Stomach (tissue), 4 donors: Measurements from ENCODE around the gene EPOP.

Source experiments
- CTCF ChIP-seq, 7 experiments: fragments of 450-650 bp in 4 of 7; fragments of 200-600 bp in 3 of 7; sonication (generic) in 3 of 7; IDR thresholded peaks; one replicate each; pipeline ENCODE4 v1.5.1; 2016 to 2019; ENCODE audit warnings: antibody characterized with exemption in 7 of 7, control low read depth in 2 of 7, mild to moderate bottlenecking in 1 of 7
- EP300 ChIP-seq: sonication (generic); formaldehyde crosslinking; IDR thresholded peaks from one replicate; pipeline ENCODE4 v1.6.1; 2017; ENCODE audit warnings: antibody characterized with exemption
- POLR2AphosphoS5 ChIP-seq, 3 donors: sonication (generic); formaldehyde crosslinking; IDR thresholded peaks; one replicate each; pipeline ENCODE4 v1.6.1; 2016; ENCODE audit warnings: antibody characterized with exemption in 3 of 3

- no peak for TF ChIP-seq CTCF (IDR thresholded peaks at IDR 0.05)
- TF ChIP-seq EP300 = no peak
- no peak for TF ChIP-seq POLR2AphosphoS5 (IDR thresholded peaks at IDR 0.05)
These were observed 46.2 kb upstream of the EPOP start for GRCh38 chr17:38720941-38721340.
